MCF 10A (cell line): ENCODE data around the gene NFIA. TPM values are rescaled to one million over a fixed set of nuclear protein-coding genes. Genes with fewer than 3 reads are reported as not detected.

Experiments used
- BruUV-seq: library from RNA; stranded (reverse); fragments of 400-500 nt; replicated peaks from 2 replicates; lab custom pipeline; 2021; lab: Mats Ljungman, UMichigan
- CTCF ChIA-PET: fragments of 300-600 bp; sonication (Branson Sonifier 250); formaldehyde crosslinking; extraction: SDS; loops from one replicate; lab custom pipeline; 2021; ENCODE audit warnings: antibody characterized with exemption, inconsistent platforms; lab: Yijun Ruan, JAX
- POLR2A ChIA-PET: fragments of 300-600, 350-650 bp; sonication (Branson Sonifier 250); formaldehyde crosslinking; extraction: SDS; loops from one replicate; lab custom pipeline; 2020; ENCODE audit warnings: antibody characterized with exemption, inconsistent platforms; lab: Yijun Ruan, JAX
- DNase-seq: peaks from one replicate; pipeline ENCODE4 v3.0.0-alpha.2; 2018; ENCODE audit not compliant: unreplicated experiment
- H3K27ac Mint-ChIP-seq: one replicate; pipeline ENCODE4 v1.8.0; 2022; ENCODE audit warnings: mild to moderate bottlenecking, low read depth, mixed read lengths; ENCODE audit not compliant: unreplicated experiment
- H3K27me3 Mint-ChIP-seq: one replicate; pipeline ENCODE4 v1.8.0; 2022; ENCODE audit warnings: mixed read lengths; ENCODE audit not compliant: insufficient read depth, unreplicated experiment
- H3K36me3 Mint-ChIP-seq: one replicate; pipeline ENCODE4 v1.8.0; 2022; ENCODE audit warnings: mild to moderate bottlenecking, moderate library complexity, mixed read lengths; ENCODE audit not compliant: insufficient read depth, unreplicated experiment
- H3K4me1 Mint-ChIP-seq: one replicate; pipeline ENCODE4 v1.8.0; 2022; ENCODE audit warnings: mixed read lengths; ENCODE audit not compliant: insufficient read depth, unreplicated experiment
- H3K4me3 Mint-ChIP-seq: one replicate; pipeline ENCODE4 v1.8.0; 2022; ENCODE audit warnings: mild to moderate bottlenecking, moderate library complexity, mixed read lengths; ENCODE audit not compliant: unreplicated experiment
- H3K9me3 Mint-ChIP-seq: one replicate; pipeline ENCODE4 v1.8.0; 2022; ENCODE audit warnings: mixed read lengths; ENCODE audit not compliant: unreplicated experiment
- CTCF ChIP-seq: fragments of 200-600 bp; IDR thresholded peaks from one replicate; pipeline ENCODE4 v1.8.0; 2022; ENCODE audit warnings: antibody characterized with exemption, mild to moderate bottlenecking; ENCODE audit not compliant: unreplicated experiment
- intact Hi-C: fragments of 100-400 bp; cut with micrococcal nuclease; formaldehyde crosslinking; loops from 2 replicates; pipeline ENCODE4 v1.14.1; 2022
- total RNA-seq: library from RNA; stranded (reverse); gene quantifications from 2 replicates; pipeline ENCODE4 v1.2.3, GENCODE V29; 2022

Gene NFIA
- total RNA-seq, 1 experiment from 2014 or later, result 54.8 TPM

- no peaks in the 10 kb centered on the region for H3K9me3 Mint-ChIP-seq
- no peak overlapping the region for H3K4me3 Mint-ChIP-seq
- POLR2A ChIA-PET, result interaction anchor here (0.5 to 1.2 kb wide), 2 partner anchors 22 to 282 kb away, joined by 3 read pairs; no protein-coding TSS in a partner anchor
- CTCF ChIA-PET, result interaction anchor here (0.6 to 1.4 kb wide), 3 partner anchors 15 to 41 kb away, joined by 3 to 5 read pairs (median 3); no protein-coding TSS in a partner anchor
- intact Hi-C loops, result no loop called here
- peak overlapping the region; percentile 69 for H3K27ac Mint-ChIP-seq
- DNase-seq, result peak; percentile 84
- H3K27me3 Mint-ChIP-seq, result no peaks in the 10 kb centered on the region
- no peak for TF ChIP-seq CTCF
- no TSS peak for BruUV-seq
- H3K36me3 Mint-ChIP-seq, result peaks cover 32% of the 10 kb centered on the region
- H3K4me1 Mint-ChIP-seq, result peaks cover 6% of the 10 kb centered on the region
Measured at GRCh38 chr1:61358770-61359455, 276.6 kb downstream of the NFIA start.

GRCh38 chr1:61361931-61362330 is 279.6 kb downstream of the NFIA start:
- ChIA-PET CTCF (interaction anchor here (0.6 kb wide), 1 partner anchor 20 kb away, joined by 3 read pairs; no protein-coding TSS in a partner anchor), POLR2A (no interaction called here)
- Mint-ChIP-seq H3K27me3 (no peaks in the 10 kb centered on the region), H3K36me3 (peaks cover 30% of the 10 kb centered on the region), H3K4me3 (no peak overlapping the region), H3K9me3 (no peaks in the 10 kb centered on the region), H3K27ac (no peak overlapping the region), H3K4me1 (peaks cover 6% of the 10 kb centered on the region)
- intact Hi-C loops, result no loop called here
- DNase-seq, result no peak
- BruUV-seq, result no TSS peak
- no peak for TF ChIP-seq CTCF

DNA sequence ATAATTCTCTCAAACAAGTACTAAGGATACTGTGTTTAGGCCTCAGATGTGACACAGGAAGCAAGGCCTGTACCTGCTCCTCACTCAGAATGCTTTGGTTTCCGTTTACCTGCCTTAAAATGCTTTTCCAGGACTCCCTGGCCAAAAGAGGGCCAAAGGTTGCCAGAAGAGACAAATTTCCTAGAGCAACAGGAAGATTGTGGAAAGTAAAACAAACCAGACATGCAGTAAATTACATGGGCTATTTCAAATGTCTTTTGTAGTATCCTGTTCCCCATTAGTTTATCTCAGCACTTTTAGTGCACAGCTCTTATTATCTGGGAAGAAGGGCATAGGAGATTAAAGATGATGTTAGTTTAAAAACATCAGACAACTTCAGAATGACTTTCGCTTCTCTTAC is 280.0 kb downstream of the NFIA start:
- BruUV-seq, result no TSS peak
- intact Hi-C loops, result no loop called here
- Mint-ChIP-seq H3K4me3 (no peak overlapping the region), H3K9me3 (no peaks in the 10 kb centered on the region), H3K4me1 (peaks cover 6% of the 10 kb centered on the region), H3K27me3 (no peaks in the 10 kb centered on the region), H3K27ac (no peak overlapping the region), H3K36me3 (peaks cover 30% of the 10 kb centered on the region)
- ChIA-PET CTCF (interaction anchor here (0.6 kb wide), 1 partner anchor 21 kb away, joined by 3 read pairs; no protein-coding TSS in a partner anchor), POLR2A (interaction anchor here (1.4 kb wide), 1 partner anchor 14 kb away, joined by 3 read pairs; no protein-coding TSS in a partner anchor)
- TF ChIP-seq CTCF, result no peak
- no peak for DNase-seq

GRCh38 chr1:61368366-61368765 is 286.0 kb downstream of the NFIA start:
- Mint-ChIP-seq H3K27ac (no peak overlapping the region), H3K36me3 (peaks cover 26% of the 10 kb centered on the region), H3K4me1 (no peaks in the 10 kb centered on the region), H3K4me3 (no peak overlapping the region), H3K27me3 (no peaks in the 10 kb centered on the region), H3K9me3 (no peaks in the 10 kb centered on the region)
- BruUV-seq, result no TSS peak
- ChIA-PET CTCF (interaction anchor here (0.5 to 1.0 kb wide), 4 partner anchors 16 to 220 kb away, joined by 3 read pairs; no protein-coding TSS in a partner anchor), POLR2A (no interaction called here)
- no peak for DNase-seq
- intact Hi-C loops, result no loop called here
- no peak for TF ChIP-seq CTCF
